Measurements from ENCODE around the gene CCRL2. TPM values are rescaled to one million over a fixed set of nuclear protein-coding genes. Genes with fewer than 3 reads are reported as not detected.

Gene CCRL2
- total and polyA plus RNA-seq, 9 of the 15 experiments (the other 6 are each of a cell fraction or from before 2014, with no cell fraction given) = 3.4 to 5.7 (median 4.0) TPM

- TF ChIP-seq ZNF740 (CRISPR knock-in tag; IDR thresholded peaks at IDR 0.05) (no peak), ZNF740 (tag; IDR thresholded peaks at IDR 0.05) (no peak), NFIX (CRISPR knock-in tag; IDR thresholded peaks at IDR 0.05; ENCODE audit: low read depth) (no peak), XRCC4 (IDR thresholded peaks at IDR 0.05; ENCODE audit: extremely low read depth, insufficient read depth, insufficient read length) (no peak), RAD21 (CRISPR knock-in tag; conservative IDR thresholded peaks at IDR 0.05 in 1 of 2, IDR thresholded peaks at IDR 0.05 in 1 of 2) (peak in 1 of 2 experiments; percentile 26; a peak in 2 of 4 replicates), NUFIP1 (IDR thresholded peaks at IDR 0.05; ENCODE audit: partially characterized antibody) (no peak)
These were observed 40.3 kb downstream of the CCRL2 start (continued) for GRCh38 chr3:46447228-46447985.

GRCh38 chr3:46448721-46449120 is 41.7 kb downstream of the CCRL2 start:
- no peak for FAIRE-seq
- ChIA-PET POLR2A (interaction anchor here (1.6 kb wide), 1 partner anchor 11 kb away, joined by 3 read pairs; no protein-coding TSS in a partner anchor), CTCF (ENCODE audit: low intra/inter-chr PET ratio) (no interaction called here)
- Histone ChIP-seq H3K4me1 (replicated peaks in 1 of 2; ENCODE audit: control insufficient read depth in 2 of 2, insufficient read depth in 2 of 2, low read length in 2 of 2) (peaks cover 0 to 3% of the 10 kb centered on the region in 2 experiments; a peak in 1 of 5 replicates), H3K79me2 (ENCODE audit: control insufficient read depth, insufficient read depth, low read length) (no peaks in the 10 kb centered on the region), H3K27ac (ENCODE audit: extremely low read depth, low read depth, low read length) (no peak overlapping the region), H3K27me3 (ENCODE audit: control insufficient read depth in 2 of 2, insufficient read depth in 2 of 2, low read length in 2 of 2) (peaks cover 39 to 66% of the 10 kb centered on the region in 2 experiments), H3K9me1 (ENCODE audit: control insufficient read depth, insufficient read depth, low read length) (no peaks in the 10 kb centered on the region), H3K4me2 (ENCODE audit: insufficient read depth, low read length) (no peak overlapping the region), H2AFZ (ENCODE audit: low read depth, low read length) (no peak overlapping the region), H3K9ac (ENCODE audit: insufficient read depth in 1 of 2, low read depth in 2 of 2, low read length in 2 of 2) (no peak overlapping the region), H3K4me3 (no peak overlapping the region), H3K9me3 (replicated peaks; ENCODE audit: control insufficient read depth, insufficient read depth, low read depth, low read length) (no peaks in the 10 kb centered on the region), H4K20me1 (replicated peaks; ENCODE audit: control insufficient read depth, insufficient read depth, low read length) (no peaks in the 10 kb centered on the region), H3K36me3 (ENCODE audit: control insufficient read depth, insufficient read depth, low read length) (no peaks in the 10 kb centered on the region)
- no peak for TF ChIP-seq PHF8 (IDR thresholded peaks at IDR 0.05; ENCODE audit: borderline replicate concordance, low read length)
- TF ChIP-seq U2AF1 (optimal IDR thresholded peaks at IDR 0.05; ENCODE audit: low read depth, low read length) = no peak
- TF ChIP-seq MTA3 (IDR thresholded peaks at IDR 0.05; ENCODE audit: borderline replicate concordance) = no peak
- TF ChIP-seq HNRNPUL1 (IDR thresholded peaks at IDR 0.05; ENCODE audit: low read length) = no peak
- TF ChIP-seq ZC3H4 (CRISPR knock-in tag; IDR thresholded peaks at IDR 0.05; ENCODE audit: borderline replicate concordance) = no peak
- WGBS (ENCODE audit: insufficient coverage, low coverage, missing lambda C conversion rate) = 4% methylated on average over 17 of the region's 17 CpGs
- ATAC-seq = no peak
- intact Hi-C loops (cut with micrococcal nuclease) (no loop called here), in situ Hi-C loops (cut with MboI) (no loop called here)
- no peak for DNase-seq (ENCODE audit: extremely low read depth in 1 of 4, low spot score in 3 of 4)
- no TSS peak for BruUV-seq (replicated peaks)
